Brain microvascular endothelial cell (primary cell): ENCODE results near the gene MYL5.

Experiments
- DNase-seq: peaks from one replicate; pipeline ENCODE4 v3.0.0-alpha.2; 2020
- H3K27ac ChIP-seq: fragments of 250-450 bp; sonication (Bioruptor Pico); 2 replicates; pipeline ENCODE4 v1.5.1; 2020; ENCODE audit warnings: mild to moderate bottlenecking, moderate library complexity
- H3K27me3 ChIP-seq: fragments of 250-450 bp; sonication (Bioruptor Pico); replicated peaks from 2 replicates; pipeline ENCODE4 v1.5.1; 2020; ENCODE audit warnings: mild to moderate bottlenecking
- H3K36me3 ChIP-seq: fragments of 250-450 bp; sonication (Bioruptor Pico); replicated peaks from 2 replicates; pipeline ENCODE4 v1.5.1; 2020; ENCODE audit warnings: mild to moderate bottlenecking
- H3K4me3 ChIP-seq: 2 replicates; pipeline ENCODE4 v1.5.1; 2011; ENCODE audit warnings: low read depth, mild to moderate bottlenecking, control low read depth, low read length, moderate library complexity
- CTCF ChIP-seq: IDR thresholded peaks from 2 replicates; pipeline ENCODE4 v1.5.1; 2011; ENCODE audit warnings: low read depth, mild to moderate bottlenecking, moderate library complexity, low read length, control low read depth, inconsistent platforms; ENCODE audit errors: missing control alignments
- in situ Hi-C: cut with HindIII; loops from 2 replicates; pipeline ENCODE4 v1.10.0; 2017; ENCODE audit warnings: low sequenced_read_pairs, low pct_ligation_motif_present

Gene MYL5

GRCh38 chr4:722851-723360, 48.6 kb downstream of the MYL5 start:
- no peak overlapping the region for H3K27ac ChIP-seq
- no peak overlapping the region for H3K4me3 ChIP-seq
- no peaks in the 10 kb centered on the region for H3K27me3 ChIP-seq
- H3K36me3 ChIP-seq: peaks cover 7% of the 10 kb centered on the region
- DNase-seq: no peak
- in situ Hi-C loops: no loop called here
- no peak for TF ChIP-seq CTCF

DNA sequence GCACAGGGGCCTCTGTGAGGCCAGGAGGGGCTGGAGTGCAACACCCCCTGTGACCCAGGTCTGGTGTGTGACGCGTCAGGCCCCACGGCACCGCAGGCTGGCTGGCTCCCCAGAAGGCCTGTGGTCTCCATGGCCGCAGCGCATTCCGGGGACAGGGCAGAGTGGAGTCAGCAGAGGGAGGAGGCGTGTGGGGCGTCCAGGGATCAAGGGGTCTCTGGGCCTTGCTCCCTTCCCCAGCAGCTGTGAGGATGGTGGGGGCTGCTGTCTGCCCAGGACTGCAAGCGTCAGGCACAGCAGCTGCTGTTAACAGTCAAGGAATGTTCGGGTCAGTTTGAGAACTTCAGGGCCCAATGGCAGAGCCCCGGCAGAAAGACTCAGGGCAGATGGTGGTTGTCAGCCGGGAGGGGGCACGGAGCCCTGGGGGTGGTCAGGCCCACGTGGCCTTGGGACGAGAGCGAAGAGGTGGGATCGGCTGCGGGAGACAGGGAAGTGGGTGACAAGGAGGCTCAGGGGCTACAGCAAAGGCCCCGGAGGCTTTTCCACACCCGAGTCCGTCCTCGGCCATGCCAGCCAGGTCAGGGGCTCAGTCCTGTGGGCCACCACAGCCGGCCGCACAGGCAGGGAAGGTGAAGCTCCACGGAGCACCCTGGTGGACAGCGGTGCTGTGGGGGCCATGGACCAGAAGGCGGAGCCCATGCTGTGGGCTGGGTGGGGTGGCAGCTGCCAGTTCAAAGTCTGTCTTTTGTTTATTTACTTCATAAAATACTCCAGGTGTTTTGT, 49.6 kb downstream of the MYL5 start:
- in situ Hi-C loops: no loop called here
- no peak for TF ChIP-seq CTCF
- Histone ChIP-seq H3K27ac (no peak overlapping the region), H3K27me3 (no peaks in the 10 kb centered on the region), H3K4me3 (no peak overlapping the region), H3K36me3 (peaks cover 7% of the 10 kb centered on the region)
- DNase-seq: no peak

DNA sequence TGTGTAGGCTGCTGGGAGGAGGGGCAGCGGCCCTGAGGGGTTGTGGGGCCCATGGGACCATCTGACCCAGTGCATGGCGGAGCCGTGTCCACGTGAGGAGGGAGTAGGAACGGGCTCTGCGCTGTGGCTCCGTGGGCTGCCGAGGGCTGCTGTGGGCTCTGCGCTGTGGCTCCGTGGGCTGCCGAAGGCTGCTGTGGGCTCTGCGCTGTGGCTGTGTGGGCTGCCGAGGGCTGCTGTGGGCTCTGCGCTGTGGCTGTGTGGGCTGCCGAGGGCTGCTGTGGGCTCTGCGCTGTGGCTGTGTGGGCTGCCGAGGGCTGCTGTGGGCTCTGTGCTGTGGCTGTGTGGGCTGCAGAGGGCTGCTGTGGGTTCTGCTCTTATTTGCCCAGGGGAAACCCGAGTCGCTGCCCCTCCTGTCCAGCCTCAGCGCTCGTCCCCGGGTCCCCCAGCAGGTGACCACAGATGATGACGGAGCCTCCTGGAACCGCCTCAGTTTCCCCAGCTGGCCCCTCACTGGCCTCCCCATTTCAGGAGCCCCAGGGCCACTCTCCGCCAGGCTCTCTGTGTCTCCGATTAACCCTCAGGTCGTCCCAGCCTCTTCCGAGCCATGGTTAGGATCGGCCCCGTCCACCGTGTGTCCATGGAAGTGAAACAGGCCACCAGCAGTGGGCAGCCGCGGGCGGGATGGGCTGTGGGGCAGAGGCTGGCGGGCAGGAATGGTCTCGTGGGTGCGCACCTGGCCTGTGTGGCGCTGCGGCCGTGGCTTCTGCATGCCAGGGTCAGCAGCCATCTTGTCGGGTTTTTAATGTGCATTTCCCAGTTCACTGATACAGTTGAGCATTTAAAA, 51.3 kb downstream of the MYL5 start:
- no peak for DNase-seq
- H3K4me3 ChIP-seq: no peak overlapping the region
- in situ Hi-C loops: no loop called here
- H3K27me3 ChIP-seq: no peaks in the 10 kb centered on the region
- TF ChIP-seq CTCF: no peak
- no peak overlapping the region for H3K27ac ChIP-seq
- H3K36me3 ChIP-seq: peaks cover 8% of the 10 kb centered on the region

DNA sequence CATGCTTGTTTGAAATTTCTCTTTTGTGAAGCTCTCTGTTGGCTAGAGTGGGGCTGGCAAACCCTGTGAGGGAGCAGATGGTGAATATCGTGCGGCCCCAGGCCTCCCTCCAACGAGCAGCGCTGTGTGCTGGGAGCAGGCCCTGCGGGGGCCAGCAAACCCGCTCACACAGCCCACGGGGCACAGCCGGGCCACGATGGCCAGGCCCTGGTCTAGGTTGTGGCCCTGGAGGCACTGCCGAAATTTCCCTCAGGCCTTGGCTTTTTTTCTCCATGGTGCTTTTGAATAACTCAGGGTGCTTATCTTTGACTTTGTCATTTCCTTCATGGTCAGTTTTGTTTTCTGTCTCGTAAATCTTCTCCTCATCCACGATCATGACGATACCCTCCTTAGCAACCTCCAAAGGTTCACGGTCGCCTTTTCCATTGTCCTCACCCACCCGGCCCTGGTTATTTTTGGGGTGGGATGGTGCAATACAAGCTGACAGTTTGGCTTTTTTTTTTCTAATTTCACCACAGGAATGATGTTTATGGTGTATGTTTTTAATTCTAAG, 52.0 kb downstream of the MYL5 start:
- Histone ChIP-seq H3K36me3 (peaks cover 15% of the 10 kb centered on the region), H3K27ac (no peak overlapping the region), H3K27me3 (no peaks in the 10 kb centered on the region), H3K4me3 (no peak overlapping the region)
- DNase-seq: no peak
- no peak for TF ChIP-seq CTCF
- in situ Hi-C loops: no loop called here

DNA sequence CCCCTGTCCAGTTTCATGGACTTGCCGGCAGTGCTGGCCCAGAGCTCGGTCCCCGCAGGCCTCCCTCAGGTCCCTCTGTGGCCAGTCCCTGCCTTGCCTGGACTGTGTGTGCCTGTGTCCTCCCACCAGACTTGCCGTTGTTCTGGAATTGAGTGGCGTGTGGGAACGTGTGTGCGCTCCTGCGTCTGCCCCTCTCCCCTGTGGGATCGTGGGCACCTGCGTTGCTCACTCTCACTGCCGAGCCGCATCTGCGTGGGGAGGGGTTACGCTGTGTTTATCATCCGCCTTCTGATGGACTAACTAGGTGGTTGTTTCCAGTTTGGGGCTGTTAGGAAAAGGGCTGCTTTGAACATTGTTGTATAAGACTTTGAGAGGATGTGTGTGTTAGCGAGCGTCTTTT, 52.5 kb downstream of the MYL5 start:
- DNase-seq: no peak
- H3K27me3 ChIP-seq: no peaks in the 10 kb centered on the region
- no peak overlapping the region for H3K27ac ChIP-seq
- in situ Hi-C loops: no loop called here
- H3K36me3 ChIP-seq: peaks cover 15% of the 10 kb centered on the region
- H3K4me3 ChIP-seq: no peak overlapping the region
- no peak for TF ChIP-seq CTCF
